GM23338 (cell line): ENCODE results near the gene ASXL2.

Experiments used
- CREB1 ChIP-seq: fragments of 250-450 bp; sonication (Bioruptor Pico); IDR thresholded peaks from 2 replicates; pipeline ENCODE4 v1.5.0; 2020; ENCODE audit warnings: low read depth, mild to moderate bottlenecking, moderate library complexity
- EZH2 ChIP-seq: fragments of 200-600 bp; sonication (generic); IDR thresholded peaks from one replicate; pipeline ENCODE4 v1.8.0; 2017; ENCODE audit warnings: antibody characterized with exemption, mild to moderate bottlenecking, low read depth; ENCODE audit not compliant: unreplicated experiment
- EZH2phosphoT487 ChIP-seq: fragments of 200-600 bp; sonication (generic); IDR thresholded peaks from one replicate; pipeline ENCODE4 v1.8.1; 2018; ENCODE audit warnings: antibody characterized with exemption; ENCODE audit not compliant: unreplicated experiment
- JUNB ChIP-seq: IDR thresholded peaks from one replicate; pipeline ENCODE4 v1.6.1; 2016; ENCODE audit warnings: antibody characterized with exemption; ENCODE audit not compliant: unreplicated experiment
- POLR2AphosphoS5 ChIP-seq: IDR thresholded peaks from 2 replicates; pipeline ENCODE4 v1.6.1; 2016; ENCODE audit warnings: antibody characterized with exemption, low read depth
- STAT1 ChIP-seq: IDR thresholded peaks from one replicate; pipeline ENCODE4 v1.6.1; 2016; ENCODE audit warnings: antibody characterized with exemption; ENCODE audit not compliant: unreplicated experiment
- ZNF331 ChIP-seq: fragments of 250-450 bp; sonication (Bioruptor Pico); IDR thresholded peaks from 2 replicates; pipeline ENCODE4 v1.5.0; 2020; ENCODE audit warnings: low read depth, mild to moderate bottlenecking, moderate library complexity
- TF ChIP-seq, protein P1 (sequence below), 2 experiments: fragments of 200-600 bp in 1 of 2; sonication (generic) in 1 of 2; conservative IDR thresholded peaks; 2 replicates each; pipeline versions ENCODE4 v1.5.1 to v1.6.1; 2016 to 2017; ENCODE audit warnings: antibody characterized with exemption in 2 of 2, low read depth in 2 of 2, mild to moderate bottlenecking in 2 of 2, moderate library complexity in 1 of 2
- TF ChIP-seq, protein P2 (sequence below): IDR thresholded peaks from one replicate; pipeline ENCODE4 v1.6.1; 2018; ENCODE audit warnings: antibody characterized with exemption; ENCODE audit not compliant: unreplicated experiment
- TF ChIP-seq, protein P3 (sequence below): fragments of 250-450 bp; sonication (Bioruptor Pico); IDR thresholded peaks from 2 replicates; pipeline ENCODE4 v1.5.0; 2020; ENCODE audit warnings: mild to moderate bottlenecking, moderate library complexity

DNA sequence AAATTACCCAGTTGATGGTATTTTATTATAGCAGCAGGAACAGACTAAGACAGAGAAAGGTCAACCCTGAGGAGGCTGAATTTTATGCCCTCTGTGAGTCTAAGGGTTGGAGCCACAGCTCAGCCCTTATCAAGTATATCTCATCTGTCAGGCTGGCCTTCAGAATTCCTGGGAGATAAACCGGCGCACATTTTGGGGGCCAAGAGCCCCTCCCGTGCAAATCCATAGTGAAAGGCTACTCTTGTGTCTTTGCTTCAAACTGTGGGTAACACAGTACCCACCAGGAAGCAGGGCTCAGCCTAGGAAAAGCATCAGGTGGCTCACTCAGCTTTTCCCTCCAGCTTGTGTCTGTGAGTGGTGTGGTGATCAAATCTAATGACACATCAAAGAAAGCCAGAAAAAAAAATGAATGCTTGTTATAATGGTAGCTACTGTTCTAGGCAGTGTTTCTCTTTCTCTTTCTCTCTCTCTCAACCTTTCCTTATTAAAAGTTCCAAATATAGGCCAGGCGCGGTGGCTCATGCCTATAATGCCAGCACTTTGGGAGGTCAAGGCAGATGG lies 25.0 kb upstream of the ASXL2 start:
- TF ChIP-seq, protein P1, sequence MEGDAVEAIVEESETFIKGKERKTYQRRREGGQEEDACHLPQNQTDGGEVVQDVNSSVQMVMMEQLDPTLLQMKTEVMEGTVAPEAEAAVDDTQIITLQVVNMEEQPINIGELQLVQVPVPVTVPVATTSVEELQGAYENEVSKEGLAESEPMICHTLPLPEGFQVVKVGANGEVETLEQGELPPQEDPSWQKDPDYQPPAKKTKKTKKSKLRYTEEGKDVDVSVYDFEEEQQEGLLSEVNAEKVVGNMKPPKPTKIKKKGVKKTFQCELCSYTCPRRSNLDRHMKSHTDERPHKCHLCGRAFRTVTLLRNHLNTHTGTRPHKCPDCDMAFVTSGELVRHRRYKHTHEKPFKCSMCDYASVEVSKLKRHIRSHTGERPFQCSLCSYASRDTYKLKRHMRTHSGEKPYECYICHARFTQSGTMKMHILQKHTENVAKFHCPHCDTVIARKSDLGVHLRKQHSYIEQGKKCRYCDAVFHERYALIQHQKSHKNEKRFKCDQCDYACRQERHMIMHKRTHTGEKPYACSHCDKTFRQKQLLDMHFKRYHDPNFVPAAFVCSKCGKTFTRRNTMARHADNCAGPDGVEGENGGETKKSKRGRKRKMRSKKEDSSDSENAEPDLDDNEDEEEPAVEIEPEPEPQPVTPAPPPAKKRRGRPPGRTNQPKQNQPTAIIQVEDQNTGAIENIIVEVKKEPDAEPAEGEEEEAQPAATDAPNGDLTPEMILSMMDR (conservative IDR thresholded peaks at IDR 0.05; ENCODE audit: low read depth in 2 of 2), result no peak
- TF ChIP-seq EZH2 (no peak), JUNB (no peak), POLR2AphosphoS5 (no peak), EZH2phosphoT487 (no peak), ZNF331 (no peak), CREB1 (CRISPR knock-in tag) (no peak), STAT1 (no peak)
- TF ChIP-seq, protein P2, sequence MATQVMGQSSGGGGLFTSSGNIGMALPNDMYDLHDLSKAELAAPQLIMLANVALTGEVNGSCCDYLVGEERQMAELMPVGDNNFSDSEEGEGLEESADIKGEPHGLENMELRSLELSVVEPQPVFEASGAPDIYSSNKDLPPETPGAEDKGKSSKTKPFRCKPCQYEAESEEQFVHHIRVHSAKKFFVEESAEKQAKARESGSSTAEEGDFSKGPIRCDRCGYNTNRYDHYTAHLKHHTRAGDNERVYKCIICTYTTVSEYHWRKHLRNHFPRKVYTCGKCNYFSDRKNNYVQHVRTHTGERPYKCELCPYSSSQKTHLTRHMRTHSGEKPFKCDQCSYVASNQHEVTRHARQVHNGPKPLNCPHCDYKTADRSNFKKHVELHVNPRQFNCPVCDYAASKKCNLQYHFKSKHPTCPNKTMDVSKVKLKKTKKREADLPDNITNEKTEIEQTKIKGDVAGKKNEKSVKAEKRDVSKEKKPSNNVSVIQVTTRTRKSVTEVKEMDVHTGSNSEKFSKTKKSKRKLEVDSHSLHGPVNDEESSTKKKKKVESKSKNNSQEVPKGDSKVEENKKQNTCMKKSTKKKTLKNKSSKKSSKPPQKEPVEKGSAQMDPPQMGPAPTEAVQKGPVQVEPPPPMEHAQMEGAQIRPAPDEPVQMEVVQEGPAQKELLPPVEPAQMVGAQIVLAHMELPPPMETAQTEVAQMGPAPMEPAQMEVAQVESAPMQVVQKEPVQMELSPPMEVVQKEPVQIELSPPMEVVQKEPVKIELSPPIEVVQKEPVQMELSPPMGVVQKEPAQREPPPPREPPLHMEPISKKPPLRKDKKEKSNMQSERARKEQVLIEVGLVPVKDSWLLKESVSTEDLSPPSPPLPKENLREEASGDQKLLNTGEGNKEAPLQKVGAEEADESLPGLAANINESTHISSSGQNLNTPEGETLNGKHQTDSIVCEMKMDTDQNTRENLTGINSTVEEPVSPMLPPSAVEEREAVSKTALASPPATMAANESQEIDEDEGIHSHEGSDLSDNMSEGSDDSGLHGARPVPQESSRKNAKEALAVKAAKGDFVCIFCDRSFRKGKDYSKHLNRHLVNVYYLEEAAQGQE, result no peak
- TF ChIP-seq, protein P3, sequence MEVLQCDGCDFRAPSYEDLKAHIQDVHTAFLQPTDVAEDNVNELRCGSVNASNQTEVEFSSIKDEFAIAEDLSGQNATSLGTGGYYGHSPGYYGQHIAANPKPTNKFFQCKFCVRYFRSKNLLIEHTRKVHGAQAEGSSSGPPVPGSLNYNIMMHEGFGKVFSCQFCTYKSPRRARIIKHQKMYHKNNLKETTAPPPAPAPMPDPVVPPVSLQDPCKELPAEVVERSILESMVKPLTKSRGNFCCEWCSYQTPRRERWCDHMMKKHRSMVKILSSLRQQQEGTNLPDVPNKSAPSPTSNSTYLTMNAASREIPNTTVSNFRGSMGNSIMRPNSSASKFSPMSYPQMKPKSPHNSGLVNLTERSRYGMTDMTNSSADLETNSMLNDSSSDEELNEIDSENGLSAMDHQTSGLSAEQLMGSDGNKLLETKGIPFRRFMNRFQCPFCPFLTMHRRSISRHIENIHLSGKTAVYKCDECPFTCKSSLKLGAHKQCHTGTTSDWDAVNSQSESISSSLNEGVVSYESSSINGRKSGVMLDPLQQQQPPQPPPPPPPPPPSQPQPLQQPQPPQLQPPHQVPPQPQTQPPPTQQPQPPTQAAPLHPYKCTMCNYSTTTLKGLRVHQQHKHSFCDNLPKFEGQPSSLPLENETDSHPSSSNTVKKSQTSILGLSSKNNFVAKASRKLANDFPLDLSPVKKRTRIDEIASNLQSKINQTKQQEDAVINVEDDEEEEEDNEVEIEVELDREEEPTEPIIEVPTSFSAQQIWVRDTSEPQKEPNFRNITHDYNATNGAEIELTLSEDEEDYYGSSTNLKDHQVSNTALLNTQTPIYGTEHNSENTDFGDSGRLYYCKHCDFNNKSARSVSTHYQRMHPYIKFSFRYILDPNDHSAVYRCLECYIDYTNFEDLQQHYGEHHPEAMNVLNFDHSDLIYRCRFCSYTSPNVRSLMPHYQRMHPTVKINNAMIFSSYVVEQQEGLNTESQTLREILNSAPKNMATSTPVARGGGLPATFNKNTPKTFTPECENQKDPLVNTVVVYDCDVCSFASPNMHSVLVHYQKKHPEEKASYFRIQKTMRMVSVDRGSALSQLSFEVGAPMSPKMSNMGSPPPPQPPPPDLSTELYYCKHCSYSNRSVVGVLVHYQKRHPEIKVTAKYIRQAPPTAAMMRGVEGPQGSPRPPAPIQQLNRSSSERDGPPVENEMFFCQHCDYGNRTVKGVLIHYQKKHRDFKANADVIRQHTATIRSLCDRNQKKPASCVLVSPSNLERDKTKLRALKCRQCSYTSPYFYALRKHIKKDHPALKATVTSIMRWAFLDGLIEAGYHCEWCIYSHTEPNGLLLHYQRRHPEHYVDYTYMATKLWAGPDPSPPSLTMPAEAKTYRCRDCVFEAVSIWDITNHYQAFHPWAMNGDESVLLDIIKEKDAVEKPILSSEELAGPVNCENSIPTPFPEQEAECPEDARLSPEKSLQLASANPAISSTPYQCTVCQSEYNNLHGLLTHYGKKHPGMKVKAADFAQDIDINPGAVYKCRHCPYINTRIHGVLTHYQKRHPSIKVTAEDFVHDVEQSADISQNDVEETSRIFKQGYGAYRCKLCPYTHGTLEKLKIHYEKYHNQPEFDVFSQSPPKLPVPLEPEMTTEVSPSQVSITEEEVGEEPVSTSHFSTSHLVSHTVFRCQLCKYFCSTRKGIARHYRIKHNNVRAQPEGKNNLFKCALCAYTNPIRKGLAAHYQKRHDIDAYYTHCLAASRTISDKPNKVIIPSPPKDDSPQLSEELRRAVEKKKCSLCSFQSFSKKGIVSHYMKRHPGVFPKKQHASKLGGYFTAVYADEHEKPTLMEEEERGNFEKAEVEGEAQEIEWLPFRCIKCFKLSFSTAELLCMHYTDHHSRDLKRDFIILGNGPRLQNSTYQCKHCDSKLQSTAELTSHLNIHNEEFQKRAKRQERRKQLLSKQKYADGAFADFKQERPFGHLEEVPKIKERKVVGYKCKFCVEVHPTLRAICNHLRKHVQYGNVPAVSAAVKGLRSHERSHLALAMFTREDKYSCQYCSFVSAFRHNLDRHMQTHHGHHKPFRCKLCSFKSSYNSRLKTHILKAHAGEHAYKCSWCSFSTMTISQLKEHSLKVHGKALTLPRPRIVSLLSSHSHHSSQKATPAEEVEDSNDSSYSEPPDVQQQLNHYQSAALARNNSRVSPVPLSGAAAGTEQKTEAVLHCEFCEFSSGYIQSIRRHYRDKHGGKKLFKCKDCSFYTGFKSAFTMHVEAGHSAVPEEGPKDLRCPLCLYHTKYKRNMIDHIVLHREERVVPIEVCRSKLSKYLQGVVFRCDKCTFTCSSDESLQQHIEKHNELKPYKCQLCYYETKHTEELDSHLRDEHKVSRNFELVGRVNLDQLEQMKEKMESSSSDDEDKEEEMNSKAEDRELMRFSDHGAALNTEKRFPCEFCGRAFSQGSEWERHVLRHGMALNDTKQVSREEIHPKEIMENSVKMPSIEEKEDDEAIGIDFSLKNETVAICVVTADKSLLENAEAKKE (CRISPR knock-in tag), result no peak
